Activated B cell treated with CpG ODN at 0.5 μM for 24 hours (primary cell): ENCODE measurements around the gene ARMH1. TPM values are rescaled to one million over a fixed set of nuclear protein-coding genes. Genes with fewer than 3 reads are reported as not detected.

Experiments
- ATAC-seq: fragments of 200-7000 bp; cut with Tn5 transposase; one replicate; pipeline ENCODE4 v1.10.0; 2021; ENCODE audit warnings: low read depth, mild to moderate bottlenecking, moderate library complexity
- CTCF ChIA-PET: fragments of 350-600 bp; sonication (Branson Sonifier 250); formaldehyde crosslinking; loops from one replicate; lab custom pipeline; 2021; ENCODE audit warnings: antibody characterized with exemption; lab: Charles Lee
- POLR2A ChIA-PET: fragments of 350-600 bp; sonication (Branson Sonifier 250); formaldehyde crosslinking; loops from one replicate; lab custom pipeline; 2021; ENCODE audit warnings: antibody characterized with exemption; lab: Charles Lee
- DNase-seq: peaks from one replicate; pipeline ENCODE4 v3.0.0; 2022
- H3K27ac Mint-ChIP-seq: one replicate; pipeline ENCODE4 v1.8.0; 2020; ENCODE audit warnings: mixed read lengths
- H3K27me3 Mint-ChIP-seq: one replicate; pipeline ENCODE4 v1.8.0; 2021; ENCODE audit warnings: mixed read lengths
- H3K36me3 Mint-ChIP-seq: one replicate; pipeline ENCODE4 v1.8.0; 2021; ENCODE audit warnings: low read depth, mixed read lengths
- H3K4me1 Mint-ChIP-seq: one replicate; pipeline ENCODE4 v1.8.0; 2021; ENCODE audit warnings: mixed read lengths
- H3K4me3 Mint-ChIP-seq: one replicate; pipeline ENCODE4 v1.8.0; 2020; ENCODE audit warnings: mild to moderate bottlenecking, mixed read lengths
- H3K9me3 Mint-ChIP-seq: one replicate; pipeline ENCODE4 v1.8.0; 2020; ENCODE audit warnings: mixed read lengths
- intact Hi-C: fragments of 100-400 bp; cut with micrococcal nuclease; formaldehyde crosslinking; loops from one replicate; pipeline ENCODE4 v1.15.1; 2024
- total RNA-seq: library from RNA; stranded (reverse); gene quantifications from 2 replicates; pipeline ENCODE4 v1.2.3, GENCODE V29; 2022
- TF ChIP-seq, protein P1 (sequence below): fragments of 200-600 bp; IDR thresholded peaks from one replicate; pipeline ENCODE4 v1.8.0; 2022; ENCODE audit warnings: antibody characterized with exemption, mild to moderate bottlenecking

The ARMH1 gene
- total RNA-seq, 1 donor from 2014 or later = 18.1 TPM

DNA sequence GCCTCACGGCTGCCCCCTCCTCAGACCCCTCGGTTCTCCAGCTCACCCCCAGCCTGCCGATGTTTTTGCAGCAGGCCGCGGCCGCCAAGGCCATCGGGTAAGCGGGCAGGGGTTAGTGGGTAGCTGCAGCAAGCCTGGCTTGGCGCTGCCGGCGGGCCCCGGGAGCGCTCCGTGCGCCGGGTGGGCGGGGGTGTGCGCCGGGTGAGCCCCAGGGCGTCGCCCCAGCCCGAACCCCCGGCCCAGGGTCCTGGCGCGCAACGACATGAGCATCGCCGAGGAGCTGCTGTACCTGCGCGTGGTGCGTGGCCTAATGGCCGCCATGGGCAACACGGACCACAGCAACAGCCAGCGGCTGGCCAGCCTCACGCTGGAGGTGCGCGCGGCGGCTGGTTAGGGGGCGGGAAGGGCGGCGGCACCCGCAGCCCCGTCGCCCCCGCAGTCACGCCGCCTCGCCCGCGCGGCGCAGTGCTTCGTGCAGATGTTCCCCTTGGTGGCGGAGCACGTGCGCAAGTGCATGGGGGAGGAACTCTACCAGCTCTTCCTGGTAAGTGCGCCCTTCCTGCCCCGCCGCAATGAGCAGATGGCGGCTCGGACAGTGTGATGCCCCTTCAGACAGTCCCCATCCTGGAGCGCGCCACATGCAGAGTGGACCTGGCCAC is 49.9 kb downstream of the ARMH1 start:
- H3K4me1 Mint-ChIP-seq = peaks cover 67% of the 10 kb centered on the region
- no peak for DNase-seq
- H3K27me3 Mint-ChIP-seq = no peaks in the 10 kb centered on the region
- H3K4me3 Mint-ChIP-seq = no peak overlapping the region
- H3K9me3 Mint-ChIP-seq = no peaks in the 10 kb centered on the region
- CTCF ChIA-PET = no interaction called here
- no peaks in the 10 kb centered on the region for H3K36me3 Mint-ChIP-seq
- POLR2A ChIA-PET = interaction anchor here (1.3 to 6.1 kb wide), 6 partner anchors 12 to 286 kb away, joined by 3 to 232 read pairs (median 148); partner anchors contain the start of genes BTBD19, DYNLT4, HECTD3 and RPS8
- intact Hi-C loops = loop anchor here (5.0 kb wide), 3 partner anchors 768 to 963 kb away; partner anchors contain the start of genes GPBP1L1, NASP, TESK2 and TMEM69
- ATAC-seq = no peak
- no peak overlapping the region for H3K27ac Mint-ChIP-seq
- TF ChIP-seq, protein P1, sequence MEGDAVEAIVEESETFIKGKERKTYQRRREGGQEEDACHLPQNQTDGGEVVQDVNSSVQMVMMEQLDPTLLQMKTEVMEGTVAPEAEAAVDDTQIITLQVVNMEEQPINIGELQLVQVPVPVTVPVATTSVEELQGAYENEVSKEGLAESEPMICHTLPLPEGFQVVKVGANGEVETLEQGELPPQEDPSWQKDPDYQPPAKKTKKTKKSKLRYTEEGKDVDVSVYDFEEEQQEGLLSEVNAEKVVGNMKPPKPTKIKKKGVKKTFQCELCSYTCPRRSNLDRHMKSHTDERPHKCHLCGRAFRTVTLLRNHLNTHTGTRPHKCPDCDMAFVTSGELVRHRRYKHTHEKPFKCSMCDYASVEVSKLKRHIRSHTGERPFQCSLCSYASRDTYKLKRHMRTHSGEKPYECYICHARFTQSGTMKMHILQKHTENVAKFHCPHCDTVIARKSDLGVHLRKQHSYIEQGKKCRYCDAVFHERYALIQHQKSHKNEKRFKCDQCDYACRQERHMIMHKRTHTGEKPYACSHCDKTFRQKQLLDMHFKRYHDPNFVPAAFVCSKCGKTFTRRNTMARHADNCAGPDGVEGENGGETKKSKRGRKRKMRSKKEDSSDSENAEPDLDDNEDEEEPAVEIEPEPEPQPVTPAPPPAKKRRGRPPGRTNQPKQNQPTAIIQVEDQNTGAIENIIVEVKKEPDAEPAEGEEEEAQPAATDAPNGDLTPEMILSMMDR = no peak

DNA sequence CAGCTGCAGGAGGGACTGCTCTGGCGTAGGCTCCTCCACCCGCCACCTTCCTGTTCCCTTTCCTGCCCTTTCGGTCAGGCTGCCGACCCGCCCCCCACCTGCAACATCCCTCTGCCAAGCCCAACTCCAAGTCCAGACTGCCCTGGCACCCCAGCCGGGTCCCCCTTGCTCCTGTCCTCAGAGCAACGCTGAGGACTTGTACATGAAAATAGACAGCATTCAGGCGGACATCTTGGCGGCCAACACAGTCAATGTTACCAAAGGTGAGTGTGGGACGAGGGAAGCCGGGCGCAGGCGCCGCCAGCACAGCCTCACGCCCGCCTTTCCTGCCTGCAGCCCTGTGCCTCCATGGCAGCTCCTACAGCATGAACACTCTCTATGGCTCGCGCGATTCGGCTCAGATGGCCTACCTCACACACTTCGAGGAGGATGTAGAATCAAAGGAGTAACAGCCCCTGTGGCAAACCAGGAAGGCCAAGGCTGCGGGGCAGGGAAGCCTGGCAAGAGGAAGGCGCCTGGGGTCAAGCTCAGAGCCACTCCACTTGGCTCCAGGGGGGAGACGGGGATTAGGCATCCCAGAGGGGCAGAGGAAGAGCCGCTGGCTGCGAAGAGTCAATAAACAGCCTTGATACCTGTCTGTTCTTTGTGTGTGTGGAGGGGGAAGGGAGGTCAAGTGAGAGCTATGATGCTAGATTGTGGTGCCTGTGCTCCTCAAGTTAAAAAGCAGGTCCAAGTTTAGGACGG is 50.6 kb downstream of the ARMH1 start:
- H3K27me3 Mint-ChIP-seq = no peaks in the 10 kb centered on the region
- CTCF ChIA-PET = interaction anchor here (7.0 kb wide), 1 partner anchor 10 kb away, joined by 54 read pairs; no protein-coding TSS in a partner anchor
- no peak for ATAC-seq
- no peaks in the 10 kb centered on the region for H3K9me3 Mint-ChIP-seq
- POLR2A ChIA-PET = interaction anchor here (0.7 to 6.1 kb wide), 4 partner anchors 12 to 953 kb away, joined by 6 to 232 read pairs (median 96); no protein-coding TSS in a partner anchor
- H3K27ac Mint-ChIP-seq = peak overlapping the region; percentile 54
- no peaks in the 10 kb centered on the region for H3K36me3 Mint-ChIP-seq
- intact Hi-C loops = loop anchor here (5.0 kb wide), 3 partner anchors 767 to 962 kb away; partner anchors contain the start of genes GPBP1L1, NASP, TESK2 and TMEM69
- no peak overlapping the region for H3K4me3 Mint-ChIP-seq
- no peak for DNase-seq
- TF ChIP-seq, protein P1 = no peak
- H3K4me1 Mint-ChIP-seq = peaks cover 65% of the 10 kb centered on the region

DNA sequence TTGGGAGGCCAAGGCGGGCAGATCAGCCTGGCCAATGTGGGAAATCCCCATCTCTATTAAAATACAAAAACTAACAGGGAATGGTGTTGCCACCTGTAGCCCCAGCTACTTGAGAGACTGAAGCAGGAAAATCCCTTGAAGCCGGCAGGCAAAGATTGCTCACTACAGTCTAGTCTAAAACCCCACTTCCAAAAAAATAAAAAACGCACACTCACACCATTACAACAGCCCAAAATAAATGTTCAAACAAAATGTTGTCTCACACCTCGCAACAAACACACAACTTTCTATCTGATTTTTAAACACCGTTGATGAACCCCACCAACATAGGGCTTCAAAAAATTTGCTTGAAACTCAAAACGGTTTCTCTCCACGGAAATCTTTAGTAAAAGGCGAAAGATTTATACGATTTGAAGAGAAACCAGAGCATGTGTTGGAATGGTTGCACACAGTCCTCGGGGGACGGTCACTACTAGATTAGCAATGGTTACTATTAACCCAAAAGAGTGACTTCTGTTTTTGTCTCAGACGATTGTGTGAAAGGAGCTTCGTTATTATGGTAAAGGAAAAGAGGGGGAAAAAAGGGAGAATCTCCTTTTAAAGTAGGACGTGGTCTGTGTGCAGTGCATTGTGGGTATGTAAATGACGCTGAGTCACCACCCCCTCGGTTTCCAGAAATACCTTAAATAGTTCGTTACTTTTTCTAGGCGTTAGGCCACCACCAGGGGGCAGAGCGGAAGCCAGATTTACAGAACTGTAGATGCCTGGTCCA is 56.4 kb downstream of the ARMH1 start, which contains the start of gene RNU5D-1:
Gene RNU5D-1 (minus strand): TSS at position 430 of the 772 bp plus-strand sequence.
- ChIA-PET CTCF (interaction anchor here (0.7 to 7.0 kb wide), 21 partner anchors 8 to 762 kb away, joined by 3 to 54 read pairs (median 4); partner anchors contain the start of genes EIF2B3, HECTD3, PLK3 and RPS8), POLR2A (interaction anchor here (0.6 to 8.3 kb wide), 62 partner anchors 8 to 1778 kb away, joined by 3 to 516 read pairs (median 5); partner anchors contain the start of genes AKR1A1, ARMH1, BEST4 and BTBD19)
- Mint-ChIP-seq H3K4me1 (peaks cover 37% of the 10 kb centered on the region), H3K36me3 (no peaks in the 10 kb centered on the region), H3K9me3 (no peaks in the 10 kb centered on the region), H3K27ac (peak within 1 kb of the TSS; percentile 100), H3K27me3 (no peaks in the 10 kb centered on the region), H3K4me3 (peak within 1 kb of the TSS; percentile 78)
- peak; percentile 84 for DNase-seq
- TF ChIP-seq, protein P1 = peak; percentile 39
- intact Hi-C loops = loop anchor here (1.0 to 2.0 kb wide), 10 partner anchors 8 to 610 kb away; partner anchors contain the start of genes ARMH1, HECTD3, KIF2C and MUTYH
- ATAC-seq = peak; percentile 71

DNA sequence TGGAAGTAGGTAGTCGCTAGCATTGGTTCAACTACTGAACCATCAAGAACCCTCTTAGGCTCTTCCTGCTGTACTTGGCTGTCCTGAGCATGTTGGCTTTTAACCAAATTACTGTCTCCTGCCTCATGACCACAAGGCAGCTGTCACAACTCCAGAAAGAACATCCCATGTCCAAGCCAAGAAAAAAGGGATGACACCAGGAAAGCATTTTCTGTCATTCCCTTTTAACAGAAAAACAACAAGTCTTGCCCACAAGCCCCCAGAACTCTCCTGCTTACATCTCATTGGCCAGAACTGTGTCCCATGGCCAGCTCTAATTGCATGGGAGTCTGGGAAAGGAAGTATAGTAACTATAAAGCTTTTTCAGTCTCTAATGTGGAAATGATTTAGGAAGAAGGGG is 58.9 kb downstream of the ARMH1 start:
- POLR2A ChIA-PET = interaction anchor here (0.6 to 8.3 kb wide), 8 partner anchors 10 to 758 kb away, joined by 3 to 516 read pairs (median 8); partner anchors contain the start of genes RPS8 and TESK2
- intact Hi-C loops = no loop called here
- Mint-ChIP-seq H3K4me1 (peaks cover 26% of the 10 kb centered on the region), H3K4me3 (no peak overlapping the region), H3K36me3 (no peaks in the 10 kb centered on the region), H3K27me3 (no peaks in the 10 kb centered on the region), H3K9me3 (no peaks in the 10 kb centered on the region), H3K27ac (no peak overlapping the region)
- no peak for ATAC-seq
- CTCF ChIA-PET = interaction anchor here (0.9 kb wide), 1 partner anchor 284 kb away, joined by 3 read pairs; no protein-coding TSS in a partner anchor
- no peak for DNase-seq
- TF ChIP-seq, protein P1 = no peak
